HepG2 (cell line): ENCODE data around the gene FGFR3. TPM values are rescaled to one million over a fixed set of nuclear protein-coding genes. Genes with fewer than 3 reads are reported as not detected.
A peak's percentile ranks its signal among the peaks of the same experiment; 100 is the strongest.

Experiments used
- ARID3A ChIP-seq: IDR thresholded peaks from 2 replicates; pipeline ENCODE4 v1.6.1; 2012; ENCODE audit warnings: low read depth, low read length, improper control_type of control experiment
- BCL3 ChIP-seq: sonication (generic); formaldehyde crosslinking; IDR thresholded peaks from 2 replicates; pipeline ENCODE4 v1.5.1; 2020; ENCODE audit warnings: mild to moderate bottlenecking, missing genetic modification reagents, moderate library complexity
- CAMTA2 ChIP-seq: sonication (generic); formaldehyde crosslinking; IDR thresholded peaks from 2 replicates; pipeline ENCODE4 v1.4.0; 2020; ENCODE audit warnings: mild to moderate bottlenecking, missing genetic modification reagents, borderline replicate concordance
- ELF4 ChIP-seq: sonication (generic); formaldehyde crosslinking; IDR thresholded peaks from 2 replicates; pipeline ENCODE4 v1.5.0; 2020; ENCODE audit warnings: missing genetic modification reagents, mild to moderate bottlenecking, moderate library complexity, borderline replicate concordance
- KLF16 ChIP-seq, 2 experiments: sonication (generic) in 1 of 2; formaldehyde crosslinking in 1 of 2; IDR thresholded peaks; 2 replicates each; pipeline versions ENCODE4 v1.6.1 to v1.8.0; 2016 to 2023; ENCODE audit warnings: missing genetic modification reagents in 2 of 2, missing compliant biosample characterization in 1 of 2
- MIER2 ChIP-seq: IDR thresholded peaks from 2 replicates; pipeline ENCODE4 v1.6.1; 2016; ENCODE audit warnings: missing biosample characterization, missing genetic modification reagents
- MYC ChIP-seq: sonication (generic); formaldehyde crosslinking; IDR thresholded peaks from 2 replicates; pipeline ENCODE4 v1.9.0; 2021; ENCODE audit warnings: missing genetic modification reagents, borderline replicate concordance
- NFIC ChIP-seq: IDR thresholded peaks from 2 replicates; pipeline ENCODE4 v1.6.1; 2012; ENCODE audit warnings: mild to moderate bottlenecking, low read length, inconsistent platforms
- PPARG ChIP-seq: conservative IDR thresholded peaks from 2 replicates; pipeline ENCODE4 v1.6.1; 2016; ENCODE audit warnings: missing biosample characterization, missing genetic modification reagents
- RNF219 ChIP-seq: sonication (generic); formaldehyde crosslinking; IDR thresholded peaks from 2 replicates; pipeline ENCODE4 v1.5.0; 2020; ENCODE audit warnings: mild to moderate bottlenecking, missing genetic modification reagents
- THAP7 ChIP-seq: sonication (generic); formaldehyde crosslinking; IDR thresholded peaks from 2 replicates; pipeline ENCODE4 v1.8.1; 2023; ENCODE audit warnings: mild to moderate bottlenecking, missing genetic modification reagents
- ZBTB38 ChIP-seq: sonication (generic); formaldehyde crosslinking; IDR thresholded peaks from 2 replicates; pipeline ENCODE4 v1.5.1; 2020; ENCODE audit warnings: mild to moderate bottlenecking, missing genetic modification reagents
- ZFP41 ChIP-seq: sonication (generic); formaldehyde crosslinking; IDR thresholded peaks from 2 replicates; pipeline ENCODE4 v1.4.0; 2020; ENCODE audit warnings: mild to moderate bottlenecking, missing genetic modification reagents, borderline replicate concordance
- ZNF253 ChIP-seq: sonication (generic); formaldehyde crosslinking; IDR thresholded peaks from 2 replicates; pipeline ENCODE4 v1.8.0; 2022; ENCODE audit warnings: mild to moderate bottlenecking, missing genetic modification reagents, borderline replicate concordance
- ZNF333 ChIP-seq: sonication (generic); formaldehyde crosslinking; IDR thresholded peaks from 2 replicates; pipeline ENCODE4 v1.4.0; 2020; ENCODE audit warnings: mild to moderate bottlenecking, missing genetic modification reagents, borderline replicate concordance
- ZNF343 ChIP-seq: sonication (generic); formaldehyde crosslinking; IDR thresholded peaks from 2 replicates; pipeline ENCODE4 v1.4.0; 2020; ENCODE audit warnings: mild to moderate bottlenecking, missing genetic modification reagents
- ZNF646 ChIP-seq: sonication (generic); formaldehyde crosslinking; IDR thresholded peaks from 2 replicates; pipeline ENCODE4 v1.9.0; 2021; ENCODE audit warnings: mild to moderate bottlenecking, missing genetic modification reagents
- polyA plus RNA-seq, 8 experiments: library from polyadenylated mRNA; depleted of rRNA in 3 of 8; stranded (reverse) in 7 of 8; unstranded in 1 of 8; fragments of >200 nt; fragmentation: Illumina TruSeq in 4 of 8; extraction: Trizol in 4 of 8; gene quantifications; 2 replicates each; pipeline versions ENCODE4 v1.2.1 to v1.2.3, GENCODE V29; 2011 to 2016; ENCODE audit warnings: low read depth in 4 of 8, missing spikeins in 1 of 8, mixed read lengths in 1 of 8; ENCODE audit not compliant: insufficient read depth in 1 of 8
- total RNA-seq, 5 experiments: library from RNA; depleted of rRNA; stranded (reverse); fragments of >200 nt; fragmentation: Illumina TruSeq; extraction: Trizol; gene quantifications; 2 replicates each; pipeline ENCODE4 v1.2.3, GENCODE V29; 2016; ENCODE audit warnings: low read depth in 1 of 5

Gene FGFR3
- total and polyA plus RNA-seq, 2 of the 13 experiments (the other 11 are each of a cell fraction or from before 2014, with no cell fraction given) = 103 to 109 TPM

GRCh38 chr4:1768367-1769034 lies 24.6 kb upstream of the FGFR3 start (continued):
- TF ChIP-seq NFIC = no peak
- TF ChIP-seq ELF4 (CRISPR knock-in tag) = no peak
- no peak for TF ChIP-seq BCL3 (CRISPR knock-in tag)
- no peak for TF ChIP-seq CAMTA2 (CRISPR knock-in tag)
- no peak for TF ChIP-seq ZNF646
- TF ChIP-seq ZNF343 (CRISPR knock-in tag) = no peak
- no peak for TF ChIP-seq ZNF253
- peak; percentile 85; the same call in 1 of the 2 replicates for TF ChIP-seq ZNF333 (CRISPR knock-in tag)
- no peak for TF ChIP-seq ZBTB38 (CRISPR knock-in tag)
- no peak for TF ChIP-seq KLF16 (CRISPR knock-in tag; IDR thresholded peaks at IDR 0.05)
- TF ChIP-seq ARID3A = no peak
- TF ChIP-seq THAP7 (CRISPR knock-in tag) = no peak
- no peak for TF ChIP-seq MIER2 (CRISPR knock-in tag)
- no peak for TF ChIP-seq PPARG (CRISPR knock-in tag)
- 0 out of 2 replicates have a peak, but pooled peaks have one; percentile 17 for TF ChIP-seq ZFP41
- no peak for TF ChIP-seq RNF219 (CRISPR knock-in tag)
- TF ChIP-seq MYC = peak; percentile 72; the same call in 1 of the 2 replicates
